Osteoblast (primary cell): ENCODE measurements around the gene ZNF860. TPM values are rescaled to one million over a fixed set of nuclear protein-coding genes. Genes with fewer than 3 reads are reported as not detected.

Experiments
- DNase-seq: peaks from one replicate; pipeline ENCODE4 v3.0.0; 2011; ENCODE audit warnings: low spot score, mixed read lengths; ENCODE audit not compliant: insufficient read length; ENCODE audit errors: missing footprints
- H2AFZ ChIP-seq: 2 replicates; pipeline ENCODE4 v1.6.0; 2011; ENCODE audit warnings: mild to moderate bottlenecking, low read length
- H3K27ac ChIP-seq: 2 replicates; pipeline ENCODE4 v1.5.1; 2011; ENCODE audit warnings: mild to moderate bottlenecking, low read depth, low read length, moderate library complexity
- H3K27me3 ChIP-seq: 2 replicates; pipeline ENCODE4 v1.6.0; 2012; ENCODE audit warnings: mild to moderate bottlenecking, control low read depth, inconsistent platforms, low read length, moderate library complexity; ENCODE audit not compliant: insufficient read depth
- H3K36me3 ChIP-seq: 2 replicates; pipeline ENCODE4 v1.5.1; 2011; ENCODE audit warnings: mild to moderate bottlenecking, low read length, control low read depth, moderate library complexity; ENCODE audit not compliant: insufficient read depth
- H3K4me1 ChIP-seq: 2 replicates; pipeline ENCODE4 v1.5.1; 2011; ENCODE audit warnings: mild to moderate bottlenecking, low read length, control low read depth, moderate library complexity; ENCODE audit not compliant: insufficient read depth
- H3K4me2 ChIP-seq: 2 replicates; pipeline ENCODE4 v1.6.0; 2011; ENCODE audit warnings: mild to moderate bottlenecking, low read length; ENCODE audit not compliant: insufficient read depth
- H3K4me3 ChIP-seq: fragments of 200-600 bp; sonication (generic); 3 replicates; pipeline ENCODE4 v1.5.1; 2012; ENCODE audit warnings: mild to moderate bottlenecking, low read length, inconsistent platforms; ENCODE audit not compliant: insufficient read depth
- H3K79me2 ChIP-seq: 2 replicates; pipeline ENCODE4 v1.6.0; 2012; ENCODE audit warnings: mild to moderate bottlenecking, low read length, control low read depth, inconsistent platforms; ENCODE audit not compliant: insufficient read depth
- H3K9me3 ChIP-seq: 2 replicates; pipeline ENCODE4 v1.5.1; 2011; ENCODE audit warnings: low read depth, low read length, control low read depth
- H4K20me1 ChIP-seq: 2 replicates; pipeline ENCODE4 v1.6.0; 2012; ENCODE audit warnings: mild to moderate bottlenecking, low read length, control low read depth; ENCODE audit not compliant: insufficient read depth
- total RNA-seq: library from RNA; depleted of rRNA; stranded (reverse); fragments of >200 nt; gene quantifications from 2 replicates; pipeline ENCODE4 v1.2.3, GENCODE V29; 2012
- TF ChIP-seq, protein P1 (sequence below): IDR thresholded peaks from 2 replicates; pipeline ENCODE4 v1.5.1; 2011; ENCODE audit warnings: mild to moderate bottlenecking, low read depth, low read length, moderate library complexity; ENCODE audit errors: extremely low read depth

Gene ZNF860
- total RNA-seq, 1 donor: 0.72 TPM

DNA sequence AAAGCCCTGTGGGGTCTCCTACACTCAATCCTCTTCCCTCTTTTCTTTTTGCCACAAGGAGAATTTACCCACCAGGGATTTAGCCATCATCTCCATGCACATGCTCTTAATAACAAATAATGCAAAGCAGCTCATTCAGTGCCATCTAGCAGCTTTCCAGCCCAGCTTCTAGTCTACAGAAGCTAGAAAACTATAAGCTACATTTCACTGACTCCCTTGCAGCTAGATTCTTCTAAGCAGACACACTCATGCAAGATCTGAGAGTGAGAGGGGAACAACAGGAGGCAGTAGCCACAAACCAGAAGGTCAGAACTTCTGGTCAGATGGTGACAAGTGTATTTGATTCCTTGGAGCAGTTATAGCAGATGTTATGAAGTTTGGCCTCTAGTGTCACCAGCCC lies 26.0 kb upstream of the ZNF860 start:
- Histone ChIP-seq H3K27ac (no peak overlapping the region), H3K27me3 (no peaks in the 10 kb centered on the region), H2AFZ (no peak overlapping the region), H3K9me3 (peaks cover 9% of the 10 kb centered on the region), H3K4me1 (peaks cover 14% of the 10 kb centered on the region), H3K36me3 (no peaks in the 10 kb centered on the region), H3K4me3 (no peak overlapping the region), H3K79me2 (peaks cover 4% of the 10 kb centered on the region), H3K4me2 (no peak overlapping the region), H4K20me1 (no peaks in the 10 kb centered on the region)
- TF ChIP-seq, protein P1, sequence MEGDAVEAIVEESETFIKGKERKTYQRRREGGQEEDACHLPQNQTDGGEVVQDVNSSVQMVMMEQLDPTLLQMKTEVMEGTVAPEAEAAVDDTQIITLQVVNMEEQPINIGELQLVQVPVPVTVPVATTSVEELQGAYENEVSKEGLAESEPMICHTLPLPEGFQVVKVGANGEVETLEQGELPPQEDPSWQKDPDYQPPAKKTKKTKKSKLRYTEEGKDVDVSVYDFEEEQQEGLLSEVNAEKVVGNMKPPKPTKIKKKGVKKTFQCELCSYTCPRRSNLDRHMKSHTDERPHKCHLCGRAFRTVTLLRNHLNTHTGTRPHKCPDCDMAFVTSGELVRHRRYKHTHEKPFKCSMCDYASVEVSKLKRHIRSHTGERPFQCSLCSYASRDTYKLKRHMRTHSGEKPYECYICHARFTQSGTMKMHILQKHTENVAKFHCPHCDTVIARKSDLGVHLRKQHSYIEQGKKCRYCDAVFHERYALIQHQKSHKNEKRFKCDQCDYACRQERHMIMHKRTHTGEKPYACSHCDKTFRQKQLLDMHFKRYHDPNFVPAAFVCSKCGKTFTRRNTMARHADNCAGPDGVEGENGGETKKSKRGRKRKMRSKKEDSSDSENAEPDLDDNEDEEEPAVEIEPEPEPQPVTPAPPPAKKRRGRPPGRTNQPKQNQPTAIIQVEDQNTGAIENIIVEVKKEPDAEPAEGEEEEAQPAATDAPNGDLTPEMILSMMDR: no peak
- DNase-seq: no peak

DNA sequence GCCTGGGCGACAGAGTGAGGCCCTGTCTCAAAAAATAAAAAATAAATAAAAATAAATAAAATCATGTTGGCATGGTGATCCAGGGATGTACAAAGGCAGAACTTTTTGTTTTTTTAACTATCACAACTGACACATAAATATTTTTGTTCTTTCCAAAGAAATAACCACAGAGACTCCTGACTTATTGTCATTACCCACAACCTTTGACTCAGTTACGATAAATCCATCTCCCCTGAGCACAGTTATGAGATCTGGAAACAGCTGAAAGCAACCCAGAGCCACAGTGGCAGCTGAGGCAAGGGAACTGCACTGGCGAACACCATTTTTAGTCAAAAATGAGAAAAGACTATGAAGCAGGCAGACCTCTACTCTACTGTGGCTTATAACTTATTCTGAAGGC lies 24.4 kb upstream of the ZNF860 start:
- TF ChIP-seq, protein P1: no peak
- H3K4me1 ChIP-seq: peaks cover 23% of the 10 kb centered on the region
- peaks cover 4% of the 10 kb centered on the region for H3K79me2 ChIP-seq
- H3K36me3 ChIP-seq: no peaks in the 10 kb centered on the region
- no peak overlapping the region for H3K4me3 ChIP-seq
- no peaks in the 10 kb centered on the region for H3K27me3 ChIP-seq
- no peaks in the 10 kb centered on the region for H4K20me1 ChIP-seq
- no peak overlapping the region for H2AFZ ChIP-seq
- peaks cover 9% of the 10 kb centered on the region for H3K9me3 ChIP-seq
- no peak overlapping the region for H3K4me2 ChIP-seq
- peak overlapping the region; percentile 29 for H3K27ac ChIP-seq
- DNase-seq: no peak

DNA sequence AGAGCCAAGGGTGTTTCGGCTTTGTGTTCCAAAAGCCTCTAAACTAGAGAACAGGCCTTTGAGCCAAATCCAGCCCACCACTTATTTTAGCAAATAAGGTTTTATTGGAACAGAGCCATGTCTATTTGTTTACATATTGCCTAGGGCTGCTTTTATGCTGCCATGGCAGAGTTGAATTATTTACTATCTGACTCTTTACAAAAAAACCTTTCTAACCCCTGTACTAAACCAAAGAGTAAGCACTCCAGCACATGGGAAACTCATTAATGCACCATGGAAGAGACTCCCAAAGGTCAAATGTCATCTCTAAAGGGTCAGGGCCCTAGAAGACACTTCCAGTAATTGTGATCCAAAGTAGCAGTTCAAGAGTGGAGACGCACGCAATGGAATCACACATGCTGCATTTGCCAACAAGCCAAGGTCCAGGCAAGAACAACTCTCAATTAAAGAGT lies 22.8 kb upstream of the ZNF860 start:
- no peak overlapping the region for H3K4me3 ChIP-seq
- H2AFZ ChIP-seq: no peak overlapping the region
- no peaks in the 10 kb centered on the region for H4K20me1 ChIP-seq
- peaks cover 23% of the 10 kb centered on the region for H3K4me1 ChIP-seq
- no peaks in the 10 kb centered on the region for H3K27me3 ChIP-seq
- peaks cover 6% of the 10 kb centered on the region for H3K79me2 ChIP-seq
- H3K36me3 ChIP-seq: no peaks in the 10 kb centered on the region
- H3K4me2 ChIP-seq: no peak overlapping the region
- TF ChIP-seq, protein P1: no peak
- DNase-seq: no peak
- H3K9me3 ChIP-seq: peaks cover 9% of the 10 kb centered on the region
- no peak overlapping the region for H3K27ac ChIP-seq

DNA sequence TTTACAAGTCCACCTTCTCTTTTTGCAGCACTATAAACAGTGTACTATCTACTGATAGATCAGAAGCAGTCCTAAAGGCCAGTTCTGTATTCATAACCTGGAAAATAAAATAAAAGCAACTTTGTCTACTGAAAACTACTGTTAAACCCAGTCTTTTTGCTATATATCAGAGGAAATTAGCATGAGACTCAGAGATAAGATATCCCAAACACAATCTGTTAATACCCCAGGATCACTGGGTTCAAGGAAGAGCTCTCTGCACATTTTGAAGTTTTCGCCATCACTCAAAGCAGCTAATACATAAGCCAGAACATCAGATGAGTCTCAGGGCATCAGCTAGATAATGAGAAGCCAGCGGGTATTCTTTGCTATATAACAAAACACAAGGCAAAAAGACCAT lies 22.3 kb upstream of the ZNF860 start:
- Histone ChIP-seq H2AFZ (no peak overlapping the region), H3K9me3 (peaks cover 9% of the 10 kb centered on the region), H4K20me1 (no peaks in the 10 kb centered on the region), H3K4me3 (peak overlapping the region; percentile 60), H3K27me3 (no peaks in the 10 kb centered on the region), H3K4me1 (peaks cover 23% of the 10 kb centered on the region), H3K27ac (peak overlapping the region; percentile 52), H3K4me2 (peak overlapping the region; percentile 82), H3K79me2 (peaks cover 7% of the 10 kb centered on the region), H3K36me3 (no peaks in the 10 kb centered on the region)
- TF ChIP-seq, protein P1: no peak
- no peak for DNase-seq
